Liver (tissue), 3 donors: ENCODE data around the gene ADGRV1.

Source experiments
- JUND ChIP-seq, 2 donors: IDR thresholded peaks; 2 replicates each; pipeline ENCODE4 v1.6.1; 2016; ENCODE audit warnings: antibody characterized with exemption in 2 of 2
- RAD21 ChIP-seq, 2 donors: IDR thresholded peaks; 2 replicates each; pipeline ENCODE4 v1.6.1; 2016; ENCODE audit warnings: antibody characterized with exemption in 2 of 2, mild to moderate bottlenecking in 2 of 2
- SP1 ChIP-seq: IDR thresholded peaks from 2 replicates; pipeline ENCODE4 v1.6.1; 2018; ENCODE audit warnings: antibody characterized with exemption, mild to moderate bottlenecking
- TAF1 ChIP-seq: conservative IDR thresholded peaks from 2 replicates; pipeline ENCODE4 v1.6.1; 2016; ENCODE audit warnings: antibody characterized with exemption, mild to moderate bottlenecking
- TF ChIP-seq, protein P1 (sequence below): fragments of 150-350 bp; IDR thresholded peaks from 2 replicates; pipeline ENCODE4 v1.5.1; 2017; ENCODE audit warnings: improper control_type of control experiment, low read depth, low read length; ENCODE audit not compliant: missing input control
- TF ChIP-seq, protein P2 (sequence below): IDR thresholded peaks from 2 replicates; pipeline ENCODE4 v1.6.1; 2016; ENCODE audit warnings: antibody characterized with exemption
- TF ChIP-seq, protein P3 (sequence below): IDR thresholded peaks from 2 replicates; pipeline ENCODE4 v1.6.1; 2016; ENCODE audit warnings: antibody characterized with exemption, mild to moderate bottlenecking
- TF ChIP-seq, protein P4 (sequence below): IDR thresholded peaks from 2 replicates; pipeline ENCODE4 v1.6.1; 2016; ENCODE audit warnings: antibody characterized with exemption
- donor health status: healthy.
- donor health status: healthy.

DNA sequence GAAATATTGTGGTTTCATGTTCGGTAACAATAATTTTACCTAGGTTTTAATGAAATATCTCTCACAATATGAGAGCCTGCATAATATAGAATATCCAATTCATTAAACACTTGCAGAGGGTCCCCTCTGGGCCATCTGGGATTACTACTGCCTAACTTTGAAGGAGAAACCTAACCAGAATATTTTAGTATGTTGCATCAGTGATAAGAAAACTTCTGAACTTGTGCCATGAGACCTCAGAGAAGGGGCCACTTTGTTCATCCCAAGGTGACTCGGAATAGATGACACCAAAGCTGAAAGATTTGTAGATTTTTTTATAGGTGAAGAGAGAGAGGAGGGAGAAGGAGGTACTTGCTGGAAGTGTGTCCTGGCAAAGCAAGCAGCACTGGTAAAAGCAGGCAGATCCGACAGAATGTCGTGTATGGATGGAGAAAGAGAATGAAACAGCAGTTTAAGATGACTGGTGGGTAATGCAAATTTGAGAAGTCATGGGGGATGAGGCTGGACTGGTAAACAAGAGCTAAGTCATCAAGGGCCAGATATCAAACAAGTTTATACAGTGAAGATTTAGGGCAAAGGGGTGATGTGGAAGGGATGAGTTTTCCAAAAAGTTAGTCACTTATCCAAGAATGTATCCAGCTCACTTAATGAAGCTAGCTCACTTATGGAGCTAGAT, 372.3 kb downstream of the ADGRV1 start:
- TF ChIP-seq, protein P1, sequence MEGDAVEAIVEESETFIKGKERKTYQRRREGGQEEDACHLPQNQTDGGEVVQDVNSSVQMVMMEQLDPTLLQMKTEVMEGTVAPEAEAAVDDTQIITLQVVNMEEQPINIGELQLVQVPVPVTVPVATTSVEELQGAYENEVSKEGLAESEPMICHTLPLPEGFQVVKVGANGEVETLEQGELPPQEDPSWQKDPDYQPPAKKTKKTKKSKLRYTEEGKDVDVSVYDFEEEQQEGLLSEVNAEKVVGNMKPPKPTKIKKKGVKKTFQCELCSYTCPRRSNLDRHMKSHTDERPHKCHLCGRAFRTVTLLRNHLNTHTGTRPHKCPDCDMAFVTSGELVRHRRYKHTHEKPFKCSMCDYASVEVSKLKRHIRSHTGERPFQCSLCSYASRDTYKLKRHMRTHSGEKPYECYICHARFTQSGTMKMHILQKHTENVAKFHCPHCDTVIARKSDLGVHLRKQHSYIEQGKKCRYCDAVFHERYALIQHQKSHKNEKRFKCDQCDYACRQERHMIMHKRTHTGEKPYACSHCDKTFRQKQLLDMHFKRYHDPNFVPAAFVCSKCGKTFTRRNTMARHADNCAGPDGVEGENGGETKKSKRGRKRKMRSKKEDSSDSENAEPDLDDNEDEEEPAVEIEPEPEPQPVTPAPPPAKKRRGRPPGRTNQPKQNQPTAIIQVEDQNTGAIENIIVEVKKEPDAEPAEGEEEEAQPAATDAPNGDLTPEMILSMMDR = no peak
- TF ChIP-seq RAD21 (IDR thresholded peaks at IDR 0.05) = no peak
- peak; percentile 23 for TF ChIP-seq TAF1
- TF ChIP-seq SP1 = no peak
- no peak for TF ChIP-seq JUND (IDR thresholded peaks at IDR 0.05)
- TF ChIP-seq, protein P2, sequence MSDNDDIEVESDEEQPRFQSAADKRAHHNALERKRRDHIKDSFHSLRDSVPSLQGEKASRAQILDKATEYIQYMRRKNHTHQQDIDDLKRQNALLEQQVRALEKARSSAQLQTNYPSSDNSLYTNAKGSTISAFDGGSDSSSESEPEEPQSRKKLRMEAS = no peak
- TF ChIP-seq, protein P3, sequence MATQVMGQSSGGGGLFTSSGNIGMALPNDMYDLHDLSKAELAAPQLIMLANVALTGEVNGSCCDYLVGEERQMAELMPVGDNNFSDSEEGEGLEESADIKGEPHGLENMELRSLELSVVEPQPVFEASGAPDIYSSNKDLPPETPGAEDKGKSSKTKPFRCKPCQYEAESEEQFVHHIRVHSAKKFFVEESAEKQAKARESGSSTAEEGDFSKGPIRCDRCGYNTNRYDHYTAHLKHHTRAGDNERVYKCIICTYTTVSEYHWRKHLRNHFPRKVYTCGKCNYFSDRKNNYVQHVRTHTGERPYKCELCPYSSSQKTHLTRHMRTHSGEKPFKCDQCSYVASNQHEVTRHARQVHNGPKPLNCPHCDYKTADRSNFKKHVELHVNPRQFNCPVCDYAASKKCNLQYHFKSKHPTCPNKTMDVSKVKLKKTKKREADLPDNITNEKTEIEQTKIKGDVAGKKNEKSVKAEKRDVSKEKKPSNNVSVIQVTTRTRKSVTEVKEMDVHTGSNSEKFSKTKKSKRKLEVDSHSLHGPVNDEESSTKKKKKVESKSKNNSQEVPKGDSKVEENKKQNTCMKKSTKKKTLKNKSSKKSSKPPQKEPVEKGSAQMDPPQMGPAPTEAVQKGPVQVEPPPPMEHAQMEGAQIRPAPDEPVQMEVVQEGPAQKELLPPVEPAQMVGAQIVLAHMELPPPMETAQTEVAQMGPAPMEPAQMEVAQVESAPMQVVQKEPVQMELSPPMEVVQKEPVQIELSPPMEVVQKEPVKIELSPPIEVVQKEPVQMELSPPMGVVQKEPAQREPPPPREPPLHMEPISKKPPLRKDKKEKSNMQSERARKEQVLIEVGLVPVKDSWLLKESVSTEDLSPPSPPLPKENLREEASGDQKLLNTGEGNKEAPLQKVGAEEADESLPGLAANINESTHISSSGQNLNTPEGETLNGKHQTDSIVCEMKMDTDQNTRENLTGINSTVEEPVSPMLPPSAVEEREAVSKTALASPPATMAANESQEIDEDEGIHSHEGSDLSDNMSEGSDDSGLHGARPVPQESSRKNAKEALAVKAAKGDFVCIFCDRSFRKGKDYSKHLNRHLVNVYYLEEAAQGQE = no peak
- TF ChIP-seq, protein P4, sequence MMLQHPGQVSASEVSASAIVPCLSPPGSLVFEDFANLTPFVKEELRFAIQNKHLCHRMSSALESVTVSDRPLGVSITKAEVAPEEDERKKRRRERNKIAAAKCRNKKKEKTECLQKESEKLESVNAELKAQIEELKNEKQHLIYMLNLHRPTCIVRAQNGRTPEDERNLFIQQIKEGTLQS = no peak
